Epithelial cell of proximal tubule (primary cell): Measurements from ENCODE around the gene MYO1F. TPM values are rescaled to one million over a fixed set of nuclear protein-coding genes. Genes with fewer than 3 reads are reported as not detected.

Experiments used
- DNase-seq: peaks from one replicate; pipeline ENCODE4 v3.0.0-alpha.2; 2011; ENCODE audit warnings: low read depth
- H3K4me3 ChIP-seq: 2 replicates; pipeline ENCODE4 v1.5.1; 2011; ENCODE audit warnings: low read depth, mild to moderate bottlenecking, low read length
- total RNA-seq: library from RNA; depleted of rRNA; stranded (reverse); fragments of >200 nt; gene quantifications from 2 replicates; pipeline ENCODE4 v1.2.3, GENCODE V29; 2015
- TF ChIP-seq, protein P1 (sequence below): conservative IDR thresholded peaks from 2 replicates; pipeline ENCODE4 v1.5.1; 2012; ENCODE audit warnings: low read depth, mild to moderate bottlenecking, low read length

Gene MYO1F
- total RNA-seq, 1 donor from 2014 or later, result 0.06 TPM

DNA sequence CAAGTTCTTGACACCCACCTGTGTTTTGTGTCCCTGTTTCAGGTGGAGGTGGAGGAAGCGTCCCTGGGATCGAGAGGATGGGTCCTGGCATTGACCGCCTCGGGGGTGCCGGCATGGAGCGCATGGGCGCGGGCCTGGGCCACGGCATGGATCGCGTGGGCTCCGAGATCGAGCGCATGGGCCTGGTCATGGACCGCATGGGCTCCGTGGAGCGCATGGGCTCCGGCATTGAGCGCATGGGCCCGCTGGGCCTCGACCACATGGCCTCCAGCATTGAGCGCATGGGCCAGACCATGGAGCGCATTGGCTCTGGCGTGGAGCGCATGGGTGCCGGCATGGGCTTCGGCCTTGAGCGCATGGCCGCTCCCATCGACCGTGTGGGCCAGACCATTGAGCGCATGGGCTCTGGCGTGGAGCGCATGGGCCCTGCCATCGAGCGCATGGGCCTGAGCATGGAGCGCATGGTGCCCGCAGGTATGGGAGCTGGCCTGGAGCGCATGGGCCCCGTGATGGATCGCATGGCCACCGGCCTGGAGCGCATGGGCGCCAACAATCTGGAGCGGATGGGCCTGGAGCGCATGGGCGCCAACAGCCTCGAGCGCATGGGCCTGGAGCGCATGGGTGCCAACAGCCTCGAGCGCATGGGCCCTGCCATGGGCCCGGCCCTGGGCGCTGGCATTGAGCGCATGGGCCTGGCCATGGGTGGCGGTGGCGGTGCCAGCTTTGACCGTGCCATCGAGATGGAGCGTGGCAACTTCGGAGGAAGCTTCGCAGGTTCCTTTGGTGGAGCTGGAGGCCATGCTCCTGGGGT lies 91.5 kb downstream of the MYO1F start:
- no peak for DNase-seq
- TF ChIP-seq, protein P1, sequence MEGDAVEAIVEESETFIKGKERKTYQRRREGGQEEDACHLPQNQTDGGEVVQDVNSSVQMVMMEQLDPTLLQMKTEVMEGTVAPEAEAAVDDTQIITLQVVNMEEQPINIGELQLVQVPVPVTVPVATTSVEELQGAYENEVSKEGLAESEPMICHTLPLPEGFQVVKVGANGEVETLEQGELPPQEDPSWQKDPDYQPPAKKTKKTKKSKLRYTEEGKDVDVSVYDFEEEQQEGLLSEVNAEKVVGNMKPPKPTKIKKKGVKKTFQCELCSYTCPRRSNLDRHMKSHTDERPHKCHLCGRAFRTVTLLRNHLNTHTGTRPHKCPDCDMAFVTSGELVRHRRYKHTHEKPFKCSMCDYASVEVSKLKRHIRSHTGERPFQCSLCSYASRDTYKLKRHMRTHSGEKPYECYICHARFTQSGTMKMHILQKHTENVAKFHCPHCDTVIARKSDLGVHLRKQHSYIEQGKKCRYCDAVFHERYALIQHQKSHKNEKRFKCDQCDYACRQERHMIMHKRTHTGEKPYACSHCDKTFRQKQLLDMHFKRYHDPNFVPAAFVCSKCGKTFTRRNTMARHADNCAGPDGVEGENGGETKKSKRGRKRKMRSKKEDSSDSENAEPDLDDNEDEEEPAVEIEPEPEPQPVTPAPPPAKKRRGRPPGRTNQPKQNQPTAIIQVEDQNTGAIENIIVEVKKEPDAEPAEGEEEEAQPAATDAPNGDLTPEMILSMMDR, result no peak
- H3K4me3 ChIP-seq, result no peak overlapping the region

DNA sequence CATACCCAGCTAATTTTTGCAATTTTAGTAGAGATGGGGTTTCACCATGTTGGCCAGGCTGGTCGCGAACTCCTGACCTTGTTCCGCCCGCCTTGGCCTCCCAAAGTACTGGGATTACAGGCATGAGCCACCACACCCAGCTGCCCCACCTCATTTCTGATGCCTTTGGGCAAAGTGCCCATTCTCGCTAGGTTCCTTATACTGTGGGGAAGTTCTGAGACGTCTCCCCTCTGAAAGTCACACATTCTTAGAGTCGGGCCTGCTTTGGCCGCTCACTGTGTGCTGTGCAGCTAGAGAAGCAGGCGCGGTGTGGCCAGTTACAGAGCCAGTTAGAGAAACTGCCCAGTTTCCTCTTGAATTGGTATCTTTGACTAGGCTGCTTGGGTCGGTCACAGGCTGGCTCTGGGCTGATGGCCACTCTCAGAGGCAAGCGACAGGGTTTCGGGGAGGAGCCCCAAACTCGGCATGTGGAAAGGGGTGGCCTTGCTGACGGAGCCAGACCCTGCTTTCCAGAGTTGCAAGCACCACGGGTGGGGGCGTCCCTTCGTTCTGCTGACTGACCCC lies 92.8 kb downstream of the MYO1F start:
- no peak for DNase-seq
- no peak overlapping the region for H3K4me3 ChIP-seq
- TF ChIP-seq, protein P1, result no peak

DNA sequence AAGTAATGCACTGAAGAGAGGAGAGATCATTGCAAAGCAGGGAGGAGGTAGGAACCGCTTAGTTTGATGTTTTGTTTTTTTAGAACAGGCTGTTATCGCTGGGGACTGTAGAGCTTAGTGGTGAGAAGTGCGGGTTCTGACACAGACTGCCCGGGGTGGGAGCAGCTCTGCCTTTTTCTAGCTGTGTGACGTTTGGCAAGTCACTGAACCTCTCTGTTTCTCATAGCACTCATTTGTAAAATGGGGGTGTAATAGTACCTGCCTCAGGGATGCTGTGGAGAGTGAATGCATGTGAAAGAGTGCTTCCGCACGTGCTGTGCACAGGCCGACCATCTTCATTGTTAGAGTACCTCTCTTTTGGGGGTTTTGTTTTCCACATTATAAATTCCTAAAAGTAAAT lies 94.1 kb downstream of the MYO1F start:
- no peak for DNase-seq
- no peak overlapping the region for H3K4me3 ChIP-seq
- TF ChIP-seq, protein P1, result no peak

DNA sequence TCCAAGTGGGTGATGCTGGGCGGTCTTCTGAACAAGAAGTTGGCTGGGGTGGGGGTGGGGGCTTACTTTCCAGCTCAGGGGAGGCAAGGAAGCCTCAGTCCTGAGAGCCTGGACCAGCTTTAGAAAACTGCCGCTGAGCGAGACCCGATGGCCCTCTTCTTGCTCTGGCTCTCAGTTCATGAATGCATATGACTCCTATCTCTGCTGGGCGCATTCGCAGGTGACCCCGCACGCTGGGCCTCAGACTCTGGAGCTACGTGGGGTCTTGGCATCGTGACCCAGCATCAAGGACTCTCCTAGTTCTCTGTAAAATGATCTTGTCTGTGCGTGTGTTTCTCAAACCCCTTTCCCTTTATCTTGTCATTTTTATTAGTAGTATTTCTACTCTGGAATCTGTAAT lies 94.5 kb downstream of the MYO1F start:
- TF ChIP-seq, protein P1, result no peak
- no peak for DNase-seq
- H3K4me3 ChIP-seq, result no peak overlapping the region

DNA sequence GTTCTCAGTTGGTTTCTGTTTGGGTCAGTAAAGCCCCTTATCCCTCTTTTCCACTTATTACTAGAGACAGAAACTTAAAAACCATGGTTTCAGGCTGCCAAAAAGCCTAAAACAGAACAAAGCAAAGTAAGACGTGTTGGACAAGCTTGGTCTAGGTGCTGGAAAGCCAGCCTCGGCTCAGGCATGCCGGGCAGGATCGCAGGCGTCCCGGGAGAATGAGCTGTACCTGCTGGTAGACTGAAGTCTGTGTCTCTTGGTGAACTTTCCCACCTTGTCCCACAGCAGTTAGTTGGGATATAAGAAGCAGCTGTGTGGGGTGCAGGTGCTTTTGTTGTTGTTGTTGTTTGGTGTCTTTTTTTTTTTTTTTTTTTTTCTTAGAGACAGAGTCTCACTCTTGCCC lies 95.6 kb downstream of the MYO1F start:
- no peak overlapping the region for H3K4me3 ChIP-seq
- no peak for DNase-seq
- TF ChIP-seq, protein P1, result no peak

DNA sequence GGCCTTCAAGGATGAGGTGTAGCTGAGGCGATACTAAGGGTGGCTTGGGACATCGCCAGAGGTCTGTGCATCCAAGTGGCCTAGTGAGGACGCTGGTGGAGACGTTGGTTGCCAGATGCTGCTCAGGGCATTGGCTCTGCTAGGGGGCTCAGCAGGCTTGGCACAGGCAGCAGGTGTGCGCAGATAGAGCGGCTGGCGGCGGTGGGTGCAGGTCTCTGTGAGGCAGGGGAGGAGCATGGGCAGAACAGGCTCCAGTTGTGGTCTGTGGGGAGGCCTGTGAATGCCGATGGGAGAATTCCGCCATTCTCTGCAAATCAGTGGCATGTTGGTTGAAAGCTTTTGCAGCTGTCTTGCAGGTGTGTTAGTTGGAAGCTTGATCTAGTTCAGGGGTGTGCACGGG lies 96.0 kb downstream of the MYO1F start:
- TF ChIP-seq, protein P1, result no peak
- DNase-seq, result no peak

DNA sequence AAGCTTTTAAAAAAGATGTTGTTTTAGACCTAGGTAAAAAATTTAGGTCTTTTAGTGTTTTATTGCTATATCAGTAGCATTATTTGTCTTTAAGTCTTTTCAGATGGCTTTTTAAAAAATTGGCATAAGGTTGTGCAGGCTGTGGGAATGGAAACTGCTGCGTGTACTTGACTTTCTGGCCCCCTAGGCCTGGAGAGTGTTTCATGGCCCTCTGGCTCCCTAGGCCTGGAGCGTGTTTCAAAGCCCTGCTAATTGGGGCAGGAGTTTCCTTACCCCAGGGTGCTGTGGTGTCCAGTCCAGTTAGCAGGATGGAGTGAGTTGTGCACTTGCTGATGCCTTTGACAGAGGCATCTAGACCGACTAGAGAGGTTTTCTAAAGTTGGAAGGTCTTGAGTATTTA lies 98.6 kb downstream of the MYO1F start:
- TF ChIP-seq, protein P1, result no peak
- no peak for DNase-seq

More for the DNA sequence above, 96.0 kb downstream of the MYO1F start:
- H3K4me3 ChIP-seq, result no peak overlapping the region

More for the DNA sequence above, 98.6 kb downstream of the MYO1F start:
- no peak overlapping the region for H3K4me3 ChIP-seq
